ENCODE data around the gene UNG.

GRCh38 chr12:109109746-109110350 lies 12.5 kb downstream of the UNG start:
- TF ChIP-seq POLR2A (IDR thresholded peaks at IDR 0.05; ENCODE audit: low read depth, low read length) = no peak
- TF ChIP-seq CTCF (IDR thresholded peaks at IDR 0.05; ENCODE audit: extremely low read depth in 1 of 2, insufficient read depth in 1 of 2, low read depth in 1 of 2, low read length in 2 of 2) = no peak
- TF ChIP-seq EZH2 (IDR thresholded peaks at IDR 0.05; ENCODE audit: borderline replicate concordance, low read depth, low read length, severe bottlenecking) = no peak
- no peak for TF ChIP-seq MAX (IDR thresholded peaks at IDR 0.05; ENCODE audit: insufficient read depth, insufficient read length)
- no peak for TF ChIP-seq MYC (IDR thresholded peaks at IDR 0.05; ENCODE audit: low read depth, low read length)
- TF ChIP-seq JUN (IDR thresholded peaks at IDR 0.05; ENCODE audit: borderline replicate concordance, insufficient read depth, insufficient read length, low read depth) = no peak
- no peak for TF ChIP-seq POLR2AphosphoS5 (IDR thresholded peaks at IDR 0.05; ENCODE audit: insufficient read depth, low read depth, low read length)
- no peak for TF ChIP-seq GATA2 (IDR thresholded peaks at IDR 0.05; ENCODE audit: insufficient read depth, insufficient read length, low read depth, low read length)

All from endothelial cell of umbilical vein (primary cell).